Liver (tissue), 9 donors: ENCODE results near the gene HRH1. TPM values are rescaled to one million over a fixed set of nuclear protein-coding genes. Genes with fewer than 3 reads are reported as not detected.
"Not testable (repeated sequence)": the region's sequence is repeated elsewhere in the genome, so short reads cannot be mapped to it uniquely, and the experiment has no call there.

Experiments used
- DNase-seq: peaks from one replicate; pipeline ENCODE4 v3.0.0-alpha.2; 2017; ENCODE audit warnings: low spot score
- H3K27ac ChIP-seq, 2 donors: one replicate each; pipeline ENCODE4 v1.7.0; 2013; ENCODE audit warnings: inconsistent platforms in 2 of 2, low read length in 2 of 2, control low read depth in 1 of 2, low read depth in 1 of 2, mild to moderate bottlenecking in 1 of 2
- H3K27me3 ChIP-seq, 4 donors: one replicate each; pipeline versions ENCODE4 v1.6.1 to v1.7.0; 2013; ENCODE audit warnings: low read length in 3 of 4, inconsistent platforms in 1 of 4, mild to moderate bottlenecking in 1 of 4, moderate library complexity in 1 of 4; ENCODE audit not compliant: control insufficient read depth in 4 of 4, insufficient read depth in 4 of 4
- H3K36me3 ChIP-seq, 4 donors: one replicate each; pipeline versions ENCODE4 v1.6.1 to v1.7.0; 2013; ENCODE audit warnings: low read length in 3 of 4, mild to moderate bottlenecking in 3 of 4, low read depth in 1 of 4, moderate library complexity in 1 of 4; ENCODE audit not compliant: control insufficient read depth in 4 of 4, insufficient read depth in 3 of 4
- H3K4me1 ChIP-seq, 4 donors: one replicate each; pipeline versions ENCODE4 v1.6.1 to v1.7.0; 2013; ENCODE audit warnings: low read length in 3 of 4, mild to moderate bottlenecking in 3 of 4, moderate library complexity in 1 of 4; ENCODE audit not compliant: control insufficient read depth in 4 of 4, insufficient read depth in 4 of 4
- H3K4me3 ChIP-seq, 3 donors: one replicate each; pipeline versions ENCODE4 v1.6.1 to v1.7.0; 2013; ENCODE audit warnings: low read length in 3 of 3, control low read depth in 1 of 3, low read depth in 1 of 3, mild to moderate bottlenecking in 1 of 3
- H3K9ac ChIP-seq, 2 donors: one replicate each; pipeline ENCODE4 v1.7.0; 2013; ENCODE audit warnings: low read length in 2 of 2, mild to moderate bottlenecking in 2 of 2, moderate library complexity in 2 of 2, control low read depth in 1 of 2, low read depth in 1 of 2
- H3K9me3 ChIP-seq, 4 donors: one replicate each; pipeline versions ENCODE4 v1.6.1 to v1.7.0; 2013; ENCODE audit warnings: low read length in 3 of 4; ENCODE audit not compliant: control insufficient read depth in 4 of 4
- ATF3 ChIP-seq: IDR thresholded peaks from 2 replicates; pipeline ENCODE4 v1.6.1; 2016; ENCODE audit warnings: antibody characterized with exemption
- CTCF ChIP-seq: fragments of 150-350 bp; IDR thresholded peaks from 2 replicates; pipeline ENCODE4 v1.5.1; 2017; ENCODE audit warnings: improper control_type of control experiment, low read depth, low read length; ENCODE audit not compliant: missing input control
- EGR1 ChIP-seq, 2 donors: IDR thresholded peaks; 2 replicates each; pipeline ENCODE4 v1.6.1; 2016 to 2018; ENCODE audit warnings: antibody characterized with exemption in 2 of 2, low read depth in 2 of 2
- FOXA1 ChIP-seq: IDR thresholded peaks from 2 replicates; pipeline ENCODE4 v1.6.1; 2016; ENCODE audit warnings: antibody characterized with exemption
- FOXA2 ChIP-seq: IDR thresholded peaks from 2 replicates; pipeline ENCODE4 v1.6.1; 2016; ENCODE audit warnings: antibody characterized with exemption
- GABPA ChIP-seq, 2 donors: IDR thresholded peaks in 1 of 2; conservative IDR thresholded peaks in 1 of 2; 2 replicates each; pipeline ENCODE4 v1.6.1; 2016; ENCODE audit warnings: antibody characterized with exemption in 2 of 2, mild to moderate bottlenecking in 1 of 2, moderate library complexity in 1 of 2
- HNF4A ChIP-seq, 2 donors: conservative IDR thresholded peaks; 2 replicates each; pipeline ENCODE4 v1.6.1; 2016; ENCODE audit warnings: antibody characterized with exemption in 2 of 2, mild to moderate bottlenecking in 2 of 2
- HNF4G ChIP-seq: IDR thresholded peaks from 2 replicates; pipeline ENCODE4 v1.6.1; 2016; ENCODE audit warnings: antibody characterized with exemption
- JUND ChIP-seq, 2 donors: IDR thresholded peaks; 2 replicates each; pipeline ENCODE4 v1.6.1; 2016; ENCODE audit warnings: antibody characterized with exemption in 2 of 2
- NR2F2 ChIP-seq: IDR thresholded peaks from 2 replicates; pipeline ENCODE4 v1.6.1; 2016; ENCODE audit warnings: antibody characterized with exemption
- RAD21 ChIP-seq, 2 donors: IDR thresholded peaks; 2 replicates each; pipeline ENCODE4 v1.6.1; 2016; ENCODE audit warnings: antibody characterized with exemption in 2 of 2, mild to moderate bottlenecking in 2 of 2
- RXRA ChIP-seq, 2 donors: IDR thresholded peaks; 2 replicates each; pipeline ENCODE4 v1.6.1; 2017 to 2018; ENCODE audit warnings: antibody characterized with exemption in 2 of 2, mild to moderate bottlenecking in 1 of 2
- SP1 ChIP-seq: IDR thresholded peaks from 2 replicates; pipeline ENCODE4 v1.6.1; 2018; ENCODE audit warnings: antibody characterized with exemption, mild to moderate bottlenecking
- TAF1 ChIP-seq: conservative IDR thresholded peaks from 2 replicates; pipeline ENCODE4 v1.6.1; 2016; ENCODE audit warnings: antibody characterized with exemption, mild to moderate bottlenecking
- YY1 ChIP-seq: IDR thresholded peaks from 2 replicates; pipeline ENCODE4 v1.6.1; 2016; ENCODE audit warnings: antibody characterized with exemption, mild to moderate bottlenecking
- ZBTB33 ChIP-seq: IDR thresholded peaks from 2 replicates; pipeline ENCODE4 v1.6.1; 2016; ENCODE audit warnings: antibody characterized with exemption
- WGBS: extraction: QIAGEN DNeasy Blood & Tissue Kit; methylation state at CpG from one replicate; pipeline ENCODE4 v1.1.7; 2013; 5-methylcytosine and 5-hydroxymethylcytosine counted together
- polyA plus RNA-seq, 2 donors: library from polyadenylated mRNA; stranded (reverse) in 1 of 2; unstranded in 1 of 2; fragments of 200-250 nt in 1 of 2; fragments of >200 nt in 1 of 2; fragmentation: Nextera tagmentation in 1 of 2; extraction: Ambion mirVana in 1 of 2; gene quantifications; one replicate each; pipeline versions ENCODE4 v1.2.1 to v1.2.3, GENCODE V29; 2013 to 2015
- total RNA-seq, 2 donors: library from RNA; depleted of rRNA; stranded (reverse); fragments of >200 nt; gene quantifications; one replicate each; pipeline ENCODE4 v1.2.3, GENCODE V29; 2014
- TF ChIP-seq, protein P1 (sequence below): IDR thresholded peaks from 2 replicates; pipeline ENCODE4 v1.6.1; 2016; ENCODE audit warnings: antibody characterized with exemption, mild to moderate bottlenecking
- TF ChIP-seq, protein P2 (sequence below): IDR thresholded peaks from 2 replicates; pipeline ENCODE4 v1.6.1; 2016; ENCODE audit warnings: antibody characterized with exemption
- donor health status: healthy.
- donor health status: healthy.
- donor health status: healthy.
- donor health status: healthy.
- donor health status: healthy.

The HRH1 gene
- total and polyA plus RNA-seq, 4 donors = 0.07 to 1.3 (median 0.31) TPM

- DNase-seq = no peak
- 79% methylated on average over 5 of the region's 5 CpGs for WGBS
- no peaks in the 10 kb centered on the region for H3K4me1 ChIP-seq
Observed at GRCh38 chr3:11131371-11131770, 22.9 kb upstream of the HRH1 start.

GRCh38 chr3:11131886-11132285 lies 22.4 kb upstream of the HRH1 start:
- H3K36me3 ChIP-seq, H3K27me3 ChIP-seq, H3K9ac ChIP-seq, H3K4me3 ChIP-seq, DNase-seq, H3K4me1 ChIP-seq, H3K27ac ChIP-seq, H3K9me3 ChIP-seq: not testable (repeated sequence)
- 85% methylated on average over 7 of the region's 7 CpGs for WGBS

More at GRCh38 chr3:11131371-11131770, 22.9 kb upstream of the HRH1 start:
- no peak overlapping the region for H3K4me3 ChIP-seq
- H3K9me3 ChIP-seq = no peaks in the 10 kb centered on the region
- TF ChIP-seq RXRA (IDR thresholded peaks at IDR 0.05) = no peak
- no peak for TF ChIP-seq EGR1 (IDR thresholded peaks at IDR 0.05; ENCODE audit: low read depth in 2 of 2)
- TF ChIP-seq JUND (IDR thresholded peaks at IDR 0.05) = no peak
- no peak for TF ChIP-seq RAD21 (IDR thresholded peaks at IDR 0.05)
- no peak for TF ChIP-seq TAF1
- TF ChIP-seq FOXA1 = no peak
- TF ChIP-seq ATF3 = no peak
- no peak for TF ChIP-seq NR2F2
- TF ChIP-seq YY1 = no peak
- TF ChIP-seq, protein P1, sequence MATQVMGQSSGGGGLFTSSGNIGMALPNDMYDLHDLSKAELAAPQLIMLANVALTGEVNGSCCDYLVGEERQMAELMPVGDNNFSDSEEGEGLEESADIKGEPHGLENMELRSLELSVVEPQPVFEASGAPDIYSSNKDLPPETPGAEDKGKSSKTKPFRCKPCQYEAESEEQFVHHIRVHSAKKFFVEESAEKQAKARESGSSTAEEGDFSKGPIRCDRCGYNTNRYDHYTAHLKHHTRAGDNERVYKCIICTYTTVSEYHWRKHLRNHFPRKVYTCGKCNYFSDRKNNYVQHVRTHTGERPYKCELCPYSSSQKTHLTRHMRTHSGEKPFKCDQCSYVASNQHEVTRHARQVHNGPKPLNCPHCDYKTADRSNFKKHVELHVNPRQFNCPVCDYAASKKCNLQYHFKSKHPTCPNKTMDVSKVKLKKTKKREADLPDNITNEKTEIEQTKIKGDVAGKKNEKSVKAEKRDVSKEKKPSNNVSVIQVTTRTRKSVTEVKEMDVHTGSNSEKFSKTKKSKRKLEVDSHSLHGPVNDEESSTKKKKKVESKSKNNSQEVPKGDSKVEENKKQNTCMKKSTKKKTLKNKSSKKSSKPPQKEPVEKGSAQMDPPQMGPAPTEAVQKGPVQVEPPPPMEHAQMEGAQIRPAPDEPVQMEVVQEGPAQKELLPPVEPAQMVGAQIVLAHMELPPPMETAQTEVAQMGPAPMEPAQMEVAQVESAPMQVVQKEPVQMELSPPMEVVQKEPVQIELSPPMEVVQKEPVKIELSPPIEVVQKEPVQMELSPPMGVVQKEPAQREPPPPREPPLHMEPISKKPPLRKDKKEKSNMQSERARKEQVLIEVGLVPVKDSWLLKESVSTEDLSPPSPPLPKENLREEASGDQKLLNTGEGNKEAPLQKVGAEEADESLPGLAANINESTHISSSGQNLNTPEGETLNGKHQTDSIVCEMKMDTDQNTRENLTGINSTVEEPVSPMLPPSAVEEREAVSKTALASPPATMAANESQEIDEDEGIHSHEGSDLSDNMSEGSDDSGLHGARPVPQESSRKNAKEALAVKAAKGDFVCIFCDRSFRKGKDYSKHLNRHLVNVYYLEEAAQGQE = no peak
- no peak for TF ChIP-seq GABPA (IDR thresholded peaks at IDR 0.05 in 1 of 2, conservative IDR thresholded peaks at IDR 0.05 in 1 of 2)
- TF ChIP-seq SP1 = no peak
- no peak for TF ChIP-seq HNF4A (conservative IDR thresholded peaks at IDR 0.05)
- TF ChIP-seq, protein P2, sequence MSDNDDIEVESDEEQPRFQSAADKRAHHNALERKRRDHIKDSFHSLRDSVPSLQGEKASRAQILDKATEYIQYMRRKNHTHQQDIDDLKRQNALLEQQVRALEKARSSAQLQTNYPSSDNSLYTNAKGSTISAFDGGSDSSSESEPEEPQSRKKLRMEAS = no peak
- TF ChIP-seq CTCF = no peak
- no peak for TF ChIP-seq ZBTB33
- no peak for TF ChIP-seq FOXA2
- TF ChIP-seq HNF4G = no peak
- H3K36me3 ChIP-seq = no peaks in the 10 kb centered on the region
- no peaks in the 10 kb centered on the region for H3K27me3 ChIP-seq
- H3K27ac ChIP-seq = no peak overlapping the region
- no peak overlapping the region for H3K9ac ChIP-seq
